IPS-18c (cell line): ENCODE results near the gene N4BP2L2.

ENCODE experiments used
- H3K4me3 ChIP-seq: 2 replicates; pipeline ENCODE4 v1.7.0; 2013; ENCODE audit warnings: low read depth, mild to moderate bottlenecking, low read length, moderate library complexity; ENCODE audit not compliant: insufficient read depth
- H3K9me3 ChIP-seq: one replicate; pipeline ENCODE4 v1.6.1; 2013; ENCODE audit warnings: mild to moderate bottlenecking, low read length, moderate library complexity; ENCODE audit not compliant: control insufficient read depth, insufficient read depth

Gene N4BP2L2

GRCh38 chr13:32495429-32495828, 43.2 kb downstream of the N4BP2L2 start:
- no peak overlapping the region for H3K4me3 ChIP-seq
- peaks cover 2% of the 10 kb centered on the region for H3K9me3 ChIP-seq

- no peaks in the 10 kb centered on the region for H3K9me3 ChIP-seq
- H3K4me3 ChIP-seq = no peak overlapping the region
Observed at GRCh38 chr13:32491028-32491427, 47.6 kb downstream of the N4BP2L2 start.

- Histone ChIP-seq H3K4me3 (no peak overlapping the region), H3K9me3 (no peaks in the 10 kb centered on the region)
Observed at GRCh38 chr13:32476892-32477291, 61.7 kb downstream of the N4BP2L2 start.

- H3K9me3 ChIP-seq = no peaks in the 10 kb centered on the region
- no peak overlapping the region for H3K4me3 ChIP-seq
Observed at GRCh38 chr13:32476021-32476731, 62.4 kb downstream of the N4BP2L2 start.

- no peak overlapping the region for H3K4me3 ChIP-seq
- H3K9me3 ChIP-seq = no peaks in the 10 kb centered on the region
Observed at GRCh38 chr13:32474999-32475792, 63.4 kb downstream of the N4BP2L2 start.

- no peak overlapping the region for H3K4me3 ChIP-seq
Observed at GRCh38 chr13:32473650-32474049, 64.9 kb downstream of the N4BP2L2 start.

GRCh38 chr13:32472194-32472621, 66.4 kb downstream of the N4BP2L2 start:
- Histone ChIP-seq H3K4me3 (no peak overlapping the region), H3K9me3 (no peaks in the 10 kb centered on the region)

More at GRCh38 chr13:32473650-32474049, 64.9 kb downstream of the N4BP2L2 start:
- no peaks in the 10 kb centered on the region for H3K9me3 ChIP-seq

- Histone ChIP-seq H3K9me3 (no peaks in the 10 kb centered on the region), H3K4me3 (no peak overlapping the region)
Observed at GRCh38 chr13:32471187-32471922, 67.2 kb downstream of the N4BP2L2 start.

GRCh38 chr13:32468502-32469142, 70.0 kb downstream of the N4BP2L2 start:
- H3K9me3 ChIP-seq = no peaks in the 10 kb centered on the region
- H3K4me3 ChIP-seq = no peak overlapping the region

GRCh38 chr13:32456591-32456990, 82.0 kb downstream of the N4BP2L2 start:
- H3K9me3 ChIP-seq = no peaks in the 10 kb centered on the region
- H3K4me3 ChIP-seq = no peak overlapping the region

GRCh38 chr13:32455594-32455903, 83.0 kb downstream of the N4BP2L2 start:
- Histone ChIP-seq H3K4me3 (no peak overlapping the region), H3K9me3 (no peaks in the 10 kb centered on the region)

GRCh38 chr13:32454886-32455593, 83.6 kb downstream of the N4BP2L2 start:
- Histone ChIP-seq H3K9me3 (no peaks in the 10 kb centered on the region), H3K4me3 (no peak overlapping the region)

GRCh38 chr13:32453981-32454380, 84.6 kb downstream of the N4BP2L2 start:
- Histone ChIP-seq H3K4me3 (no peak overlapping the region), H3K9me3 (no peaks in the 10 kb centered on the region)

- H3K4me3 ChIP-seq = no peak overlapping the region
Observed at GRCh38 chr13:32448972-32449371, 89.6 kb downstream of the N4BP2L2 start.

GRCh38 chr13:32447894-32448623, 90.5 kb downstream of the N4BP2L2 start:
- no peaks in the 10 kb centered on the region for H3K9me3 ChIP-seq
- no peak overlapping the region for H3K4me3 ChIP-seq

More at GRCh38 chr13:32448972-32449371, 89.6 kb downstream of the N4BP2L2 start:
- H3K9me3 ChIP-seq = no peaks in the 10 kb centered on the region

- no peak overlapping the region for H3K4me3 ChIP-seq
Observed at GRCh38 chr13:32446773-32447465, 91.7 kb downstream of the N4BP2L2 start.

More at GRCh38 chr13:32446773-32447465, 91.7 kb downstream of the N4BP2L2 start:
- H3K9me3 ChIP-seq = no peaks in the 10 kb centered on the region
